ENCODE measurements around the gene SLC12A5. TPM values are rescaled to one million over a fixed set of nuclear protein-coding genes. Genes with fewer than 3 reads are reported as not detected.

SLC12A5 gene
- total RNA-seq, 4 donors from 2014 or later = not detected

- Histone ChIP-seq H3K4me1 (peaks cover 4 to 26% (median 9%) of the 10 kb centered on the region in 4 donors), H3K27me3 (peaks cover 83% of the 10 kb centered on the region), H3K4me3 (peak overlapping the region in 1 of 4 donors; percentile 19), H3K36me3 (no peaks in the 10 kb centered on the region), H3K27ac (no peak overlapping the region), H3K9me3 (no peaks in the 10 kb centered on the region)
- TF ChIP-seq POLR2A (IDR thresholded peaks at IDR 0.05) = no peak
- TF ChIP-seq POLR2AphosphoS5 (IDR thresholded peaks at IDR 0.05) = no peak
- TF ChIP-seq EP300 (IDR thresholded peaks at IDR 0.05; ENCODE audit: low read depth) = no peak
- TF ChIP-seq CTCF (IDR thresholded peaks at IDR 0.05) = no peak
- DNase-seq = no peak
- WGBS, 2 donors (ENCODE audit: low coverage in 1 of 2) = 0 to 30% methylated on average over 1 to 23 of the region's 29 CpGs
- intact Hi-C loops (cut with DNase I; ENCODE audit: low total_unique reads) (no loop called here), in situ Hi-C loops (cut with MboI; ENCODE audit: low pct_ligation_motif_present in 1 of 4, low pct_unique_long_range_greater_than_20kb in 1 of 4, low sequenced_read_pairs in 3 of 4) (loop anchor here in 1 of 4 donors (10.0 kb wide), 1 partner anchor 161 kb away; no protein-coding TSS in a partner anchor)
Observed at GRCh38 chr20:46013322-46013828, 15.6 kb upstream of the SLC12A5 start.

- peaks cover 4 to 22% (median 9%) of the 10 kb centered on the region in 4 donors for H3K4me1 ChIP-seq
- no peak overlapping the region for H3K27ac ChIP-seq
- in situ Hi-C loops (cut with MboI; ENCODE audit: low pct_ligation_motif_present in 1 of 4, low pct_unique_long_range_greater_than_20kb in 1 of 4, low sequenced_read_pairs in 3 of 4) (loop anchor here in 1 of 4 donors (10.0 kb wide), 1 partner anchor 161 kb away; no protein-coding TSS in a partner anchor), intact Hi-C loops (cut with DNase I; ENCODE audit: low total_unique reads) (no loop called here)
- no peaks in the 10 kb centered on the region for H3K9me3 ChIP-seq
- WGBS, 2 donors (ENCODE audit: low coverage in 1 of 2) = 1% methylated on average over 57 of the region's 67 CpGs; no CpG with 5 or more reads in 1 of the 2 donors
- H3K4me3 ChIP-seq = peak overlapping the region in 1 of 4 donors; percentile 19
- TF ChIP-seq POLR2A (IDR thresholded peaks at IDR 0.05) = no peak
- peak; percentile 73 to 88 (median 78) for TF ChIP-seq CTCF (IDR thresholded peaks at IDR 0.05)
- no peak for TF ChIP-seq EP300 (IDR thresholded peaks at IDR 0.05; ENCODE audit: low read depth)
- no peak for TF ChIP-seq POLR2AphosphoS5 (IDR thresholded peaks at IDR 0.05)
- H3K27me3 ChIP-seq = peaks cover 83% of the 10 kb centered on the region
- no peaks in the 10 kb centered on the region for H3K36me3 ChIP-seq
- DNase-seq = peak; percentile 60
Observed at GRCh38 chr20:46013829-46014516, 15.0 kb upstream of the SLC12A5 start.

GRCh38 chr20:46014517-46015396, 14.3 kb upstream of the SLC12A5 start:
- no peaks in the 10 kb centered on the region for H3K36me3 ChIP-seq
- WGBS, 2 donors (ENCODE audit: low coverage in 1 of 2) = 33 to 50% methylated on average over 4 to 7 of the region's 7 CpGs
- peaks cover 4 to 22% (median 9%) of the 10 kb centered on the region in 4 donors for H3K4me1 ChIP-seq
- in situ Hi-C loops (cut with MboI; ENCODE audit: low pct_ligation_motif_present in 1 of 4, low pct_unique_long_range_greater_than_20kb in 1 of 4, low sequenced_read_pairs in 3 of 4) (loop anchor here in 1 of 4 donors (10.0 kb wide), 1 partner anchor 160 kb away; no protein-coding TSS in a partner anchor), intact Hi-C loops (cut with DNase I; ENCODE audit: low total_unique reads) (no loop called here)
- no peak for DNase-seq
- H3K27me3 ChIP-seq = peaks cover 83% of the 10 kb centered on the region
- H3K9me3 ChIP-seq = no peaks in the 10 kb centered on the region
- TF ChIP-seq EP300 (IDR thresholded peaks at IDR 0.05; ENCODE audit: low read depth) (no peak), POLR2A (IDR thresholded peaks at IDR 0.05) (no peak), POLR2AphosphoS5 (IDR thresholded peaks at IDR 0.05) (no peak), CTCF (IDR thresholded peaks at IDR 0.05) (no peak)
- no peak overlapping the region for H3K27ac ChIP-seq
- H3K4me3 ChIP-seq = no peak overlapping the region

- Histone ChIP-seq H3K4me1 (peaks cover 4 to 29% (median 18%) of the 10 kb centered on the region in 4 donors), H3K27me3 (peaks cover 81% of the 10 kb centered on the region), H3K4me3 (no peak overlapping the region), H3K9me3 (no peaks in the 10 kb centered on the region), H3K27ac (no peak overlapping the region), H3K36me3 (no peaks in the 10 kb centered on the region)
- WGBS, 2 donors (ENCODE audit: low coverage in 1 of 2) = 51 to 70% methylated on average over 3 to 4 of the region's 4 CpGs
- intact Hi-C loops (cut with DNase I; ENCODE audit: low total_unique reads) = no loop called here
- TF ChIP-seq POLR2AphosphoS5 (IDR thresholded peaks at IDR 0.05) = no peak
- no peak for TF ChIP-seq POLR2A (IDR thresholded peaks at IDR 0.05)
- TF ChIP-seq EP300 (IDR thresholded peaks at IDR 0.05; ENCODE audit: low read depth) = no peak
- TF ChIP-seq CTCF (IDR thresholded peaks at IDR 0.05) = no peak
- no peak for DNase-seq
- in situ Hi-C loops (cut with MboI; ENCODE audit: low pct_ligation_motif_present in 1 of 4, low pct_unique_long_range_greater_than_20kb in 1 of 4, low sequenced_read_pairs in 3 of 4) = loop anchor here in 1 of 4 donors (10.0 kb wide), 1 partner anchor 158 kb away; no protein-coding TSS in a partner anchor
Observed at GRCh38 chr20:46017272-46017671, 11.7 kb upstream of the SLC12A5 start.

Measured in transverse colon (tissue), 4 donors.